Tibial nerve (tissue), 4 donors: ENCODE results near the gene EIF4H. TPM values are rescaled to one million over a fixed set of nuclear protein-coding genes. Genes with fewer than 3 reads are reported as not detected.

Source experiments
- DNase-seq, 2 donors: peaks; one replicate each; pipeline ENCODE4 v3.0.0-alpha.2; 2019; ENCODE audit warnings: low spot score in 2 of 2
- H3K27ac ChIP-seq, 4 donors: fragments of 200-600 bp; sonication (generic) in 3 of 4; one replicate each; pipeline ENCODE4 v1.5.1; 2017 to 2019; ENCODE audit warnings: mild to moderate bottlenecking in 1 of 4
- H3K27me3 ChIP-seq, 2 donors: fragments of 200-600 bp; sonication (generic) in 1 of 2; one replicate each; pipeline versions ENCODE4 v1.5.1 to v1.6.0; 2017 to 2019
- H3K36me3 ChIP-seq, 3 donors: fragments of 200-600 bp; sonication (generic); one replicate each; pipeline ENCODE4 v1.5.1; 2018 to 2019
- H3K4me1 ChIP-seq, 4 donors: fragments of 200-600 bp; sonication (generic) in 3 of 4; one replicate each; pipeline ENCODE4 v1.5.1; 2017 to 2019
- H3K4me3 ChIP-seq, 4 donors: fragments of 200-600 bp; sonication (generic) in 3 of 4; one replicate each; pipeline ENCODE4 v1.5.1; 2017 to 2019; ENCODE audit warnings: mild to moderate bottlenecking in 1 of 4, moderate library complexity in 1 of 4
- H3K9me3 ChIP-seq, 4 donors: fragments of 200-600 bp; sonication (generic) in 3 of 4; one replicate each; pipeline ENCODE4 v1.5.1; 2017 to 2019
- EP300 ChIP-seq, 2 donors: sonication (generic); formaldehyde crosslinking; IDR thresholded peaks; one replicate each; pipeline ENCODE4 v1.6.1; 2017; ENCODE audit warnings: antibody characterized with exemption in 2 of 2, mild to moderate bottlenecking in 1 of 2
- POLR2A ChIP-seq, 2 donors: fragments of 450-650 bp; IDR thresholded peaks; one replicate each; pipeline ENCODE4 v1.6.1; 2017; ENCODE audit warnings: antibody characterized with exemption in 2 of 2, mild to moderate bottlenecking in 2 of 2, moderate library complexity in 2 of 2
- WGBS, 2 donors: methylation state at CpG; one replicate each; pipeline ENCODE4 v1.1.5; 2018; 5-methylcytosine and 5-hydroxymethylcytosine counted together
- total RNA-seq, 4 donors: library from RNA; depleted of rRNA; stranded (reverse); fragments of >200 nt; gene quantifications; one replicate each; pipeline ENCODE4 v1.1.0, GENCODE V29; 2016
- TF ChIP-seq, protein P1 (sequence below), 5 experiments: fragments of 200-600 bp in 3 of 5; fragments of 450-650 bp in 2 of 5; sonication (generic) in 3 of 5; IDR thresholded peaks; one replicate each; pipeline ENCODE4 v1.5.1; 2016 to 2019; ENCODE audit warnings: antibody characterized with exemption in 5 of 5, mild to moderate bottlenecking in 3 of 5, moderate library complexity in 2 of 5

Gene EIF4H
- total RNA-seq, 4 donors from 2014 or later = 184 to 211 (median 192) TPM

DNA sequence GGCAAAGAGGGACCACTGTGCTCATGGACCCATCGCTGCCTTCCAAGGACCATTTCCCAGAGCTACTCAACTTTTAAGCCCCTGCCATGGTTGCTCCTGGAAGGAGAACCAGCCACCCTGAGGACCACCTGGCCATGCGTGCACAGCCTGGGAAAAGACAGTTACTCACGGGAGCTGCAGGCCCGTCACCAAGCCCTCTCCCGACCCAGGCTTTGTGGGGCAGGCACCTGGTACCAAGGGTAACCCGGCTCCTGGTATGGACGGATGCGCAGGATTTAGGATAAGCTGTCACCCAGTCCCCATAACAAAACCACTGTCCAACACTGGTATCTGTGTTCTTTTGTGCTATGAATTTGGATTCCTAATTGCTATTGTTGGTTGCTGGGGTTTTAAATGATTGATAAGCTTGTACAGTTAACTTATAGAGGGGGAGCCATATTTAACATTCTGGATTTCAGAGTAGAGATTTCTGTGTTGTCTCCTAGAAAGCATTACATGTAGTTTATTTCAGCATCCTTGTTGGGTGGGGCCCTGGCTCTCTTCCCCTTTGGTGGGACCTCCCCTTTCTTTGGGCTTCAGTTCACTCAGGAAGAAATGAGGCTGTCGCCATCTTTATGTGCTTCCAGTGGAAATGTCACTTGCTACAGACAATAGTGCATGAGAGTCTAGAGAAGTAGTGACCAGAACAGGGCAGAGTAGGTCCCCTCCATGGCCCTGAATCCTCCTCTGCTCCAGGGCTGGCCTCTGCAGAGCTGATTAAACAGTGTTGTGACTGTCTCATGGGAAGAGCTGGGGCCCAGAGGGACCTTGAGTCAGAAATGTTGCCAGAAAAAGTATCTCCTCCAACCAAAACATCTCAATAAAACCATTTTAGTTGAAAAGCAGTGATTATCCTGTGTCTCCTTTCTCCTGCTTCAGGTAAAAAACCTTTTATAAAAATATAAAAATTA lies 55.1 kb downstream of the EIF4H start:
- Histone ChIP-seq H3K36me3 (peaks cover 0 to 95% (median 0%) of the 10 kb centered on the region in 3 donors), H3K4me3 (no peak overlapping the region), H3K9me3 (no peaks in the 10 kb centered on the region), H3K27me3 (no peaks in the 10 kb centered on the region), H3K27ac (no peak overlapping the region), H3K4me1 (no peaks in the 10 kb centered on the region)
- TF ChIP-seq, protein P1, sequence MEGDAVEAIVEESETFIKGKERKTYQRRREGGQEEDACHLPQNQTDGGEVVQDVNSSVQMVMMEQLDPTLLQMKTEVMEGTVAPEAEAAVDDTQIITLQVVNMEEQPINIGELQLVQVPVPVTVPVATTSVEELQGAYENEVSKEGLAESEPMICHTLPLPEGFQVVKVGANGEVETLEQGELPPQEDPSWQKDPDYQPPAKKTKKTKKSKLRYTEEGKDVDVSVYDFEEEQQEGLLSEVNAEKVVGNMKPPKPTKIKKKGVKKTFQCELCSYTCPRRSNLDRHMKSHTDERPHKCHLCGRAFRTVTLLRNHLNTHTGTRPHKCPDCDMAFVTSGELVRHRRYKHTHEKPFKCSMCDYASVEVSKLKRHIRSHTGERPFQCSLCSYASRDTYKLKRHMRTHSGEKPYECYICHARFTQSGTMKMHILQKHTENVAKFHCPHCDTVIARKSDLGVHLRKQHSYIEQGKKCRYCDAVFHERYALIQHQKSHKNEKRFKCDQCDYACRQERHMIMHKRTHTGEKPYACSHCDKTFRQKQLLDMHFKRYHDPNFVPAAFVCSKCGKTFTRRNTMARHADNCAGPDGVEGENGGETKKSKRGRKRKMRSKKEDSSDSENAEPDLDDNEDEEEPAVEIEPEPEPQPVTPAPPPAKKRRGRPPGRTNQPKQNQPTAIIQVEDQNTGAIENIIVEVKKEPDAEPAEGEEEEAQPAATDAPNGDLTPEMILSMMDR (IDR thresholded peaks at IDR 0.05) = no peak
- no peak for TF ChIP-seq EP300 (IDR thresholded peaks at IDR 0.05)
- no peak for TF ChIP-seq POLR2A (IDR thresholded peaks at IDR 0.05)
- DNase-seq = no peak
- 93 to 95% methylated on average over 9 of the region's 9 CpGs for WGBS, 2 donors

DNA sequence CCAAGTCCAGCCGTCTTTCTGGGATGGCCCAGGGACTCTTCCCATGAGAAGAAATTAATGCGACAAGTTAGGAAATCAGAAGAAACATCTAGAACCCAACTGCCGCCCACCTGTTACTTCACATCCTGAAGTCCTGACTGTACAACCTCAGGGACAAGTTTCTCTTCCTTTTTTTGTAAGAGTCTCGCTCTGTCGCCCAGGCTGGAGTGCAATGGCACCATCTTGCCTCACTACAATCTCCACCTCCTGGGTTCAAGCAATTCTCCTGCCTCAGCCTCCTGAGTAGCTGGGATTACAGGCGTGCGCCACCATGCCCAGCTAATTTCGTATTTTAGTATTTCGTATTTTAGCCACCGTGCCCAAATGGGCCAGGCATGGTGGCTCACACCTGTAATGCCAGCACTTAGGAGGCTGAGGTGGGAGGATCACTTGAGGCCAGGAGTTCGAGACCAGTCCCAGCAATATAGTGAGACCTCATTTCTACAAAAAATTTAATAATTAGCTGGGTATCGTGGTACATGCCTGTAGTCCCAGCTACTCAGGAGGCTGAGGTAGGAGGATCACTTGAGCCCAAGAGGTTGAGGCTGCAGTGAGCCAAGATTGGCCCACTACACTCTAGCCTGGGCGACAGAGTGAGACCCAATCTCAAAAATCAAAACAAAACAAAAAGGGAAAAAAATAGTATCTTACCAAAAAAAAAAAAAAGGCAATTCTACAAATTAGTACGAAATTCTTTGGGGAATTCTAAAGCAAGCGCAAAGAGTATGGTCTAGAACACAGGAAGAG lies 56.5 kb downstream of the EIF4H start:
- Histone ChIP-seq H3K36me3 (peaks cover 0 to 95% (median 4%) of the 10 kb centered on the region in 3 donors), H3K27me3 (no peaks in the 10 kb centered on the region), H3K4me3 (no peak overlapping the region), H3K27ac (peak overlapping the region in 1 of 4 donors; percentile 2), H3K4me1 (no peaks in the 10 kb centered on the region), H3K9me3 (no peaks in the 10 kb centered on the region)
- no peak for DNase-seq
- TF ChIP-seq EP300 (IDR thresholded peaks at IDR 0.05) (no peak), POLR2A (IDR thresholded peaks at IDR 0.05) (no peak)
- TF ChIP-seq, protein P1 (IDR thresholded peaks at IDR 0.05) = no peak
- 94 to 95% methylated on average over 15 of the region's 15 CpGs for WGBS, 2 donors

DNA sequence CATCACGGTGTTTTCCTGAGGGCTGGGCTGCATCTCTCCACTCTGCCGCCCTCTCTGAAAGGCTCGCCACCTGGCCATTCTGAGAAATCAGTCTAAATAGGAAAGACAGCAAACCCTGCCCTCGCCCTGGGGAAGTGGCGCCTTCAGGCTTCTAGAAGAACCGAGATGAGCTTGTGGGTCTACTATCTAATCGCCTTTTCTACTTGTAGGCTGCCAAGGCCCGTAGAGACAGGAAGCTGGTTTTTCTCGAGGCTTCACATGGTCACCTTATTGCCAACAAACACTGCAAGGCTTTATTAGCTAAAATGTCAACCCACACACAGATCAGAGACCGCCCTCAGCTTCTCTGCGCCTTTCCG lies 57.1 kb downstream of the EIF4H start:
- TF ChIP-seq EP300 (IDR thresholded peaks at IDR 0.05) (no peak), POLR2A (IDR thresholded peaks at IDR 0.05) (no peak)
- TF ChIP-seq, protein P1 (IDR thresholded peaks at IDR 0.05) = no peak
- Histone ChIP-seq H3K4me3 (no peak overlapping the region), H3K27me3 (no peaks in the 10 kb centered on the region), H3K27ac (peak overlapping the region in 1 of 4 donors; percentile 2), H3K4me1 (no peaks in the 10 kb centered on the region), H3K36me3 (peaks cover 0 to 95% (median 4%) of the 10 kb centered on the region in 3 donors), H3K9me3 (no peaks in the 10 kb centered on the region)
- 83 to 89% methylated on average over 12 of the region's 12 CpGs for WGBS, 2 donors
- DNase-seq = no peak

DNA sequence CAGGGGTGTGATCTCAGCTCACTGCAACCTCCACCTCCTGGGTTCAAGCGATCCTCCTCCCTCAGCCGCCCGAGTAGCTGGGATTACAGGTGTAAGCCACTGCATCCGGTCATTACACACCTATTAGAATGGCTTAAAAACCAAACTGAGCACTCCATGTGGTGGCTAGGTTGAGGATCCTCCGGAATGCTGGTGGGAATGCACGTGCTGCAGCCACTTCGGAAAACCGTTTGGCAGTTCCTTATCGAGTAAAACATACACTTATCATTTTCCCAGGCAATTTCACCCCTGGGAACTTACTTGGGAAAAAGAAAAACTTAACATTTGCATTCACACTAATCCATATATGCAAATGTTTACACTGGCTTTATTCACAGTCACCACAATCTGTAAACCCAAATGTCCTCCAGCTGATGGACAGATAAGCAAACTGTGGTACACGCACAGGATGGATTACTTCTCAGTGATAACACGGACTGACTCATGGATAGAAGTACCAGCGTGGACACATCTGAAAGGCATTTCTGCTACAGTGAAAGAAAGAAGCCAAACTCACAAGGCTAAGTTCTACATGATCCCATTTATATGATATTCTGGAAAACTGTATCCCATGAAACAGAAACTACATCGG lies 59.6 kb downstream of the EIF4H start:
- Histone ChIP-seq H3K4me1 (no peaks in the 10 kb centered on the region), H3K36me3 (peaks cover 0 to 98% (median 4%) of the 10 kb centered on the region in 3 donors)
- DNase-seq = no peak

More for the DNA sequence above, 59.6 kb downstream of the EIF4H start:
- H3K9me3 ChIP-seq = no peaks in the 10 kb centered on the region
- TF ChIP-seq, protein P1 (IDR thresholded peaks at IDR 0.05) = no peak
- TF ChIP-seq POLR2A (IDR thresholded peaks at IDR 0.05) (no peak), EP300 (IDR thresholded peaks at IDR 0.05) (no peak)
- 85 to 90% methylated on average over 13 of the region's 13 CpGs for WGBS, 2 donors
- no peak overlapping the region for H3K27ac ChIP-seq
- no peak overlapping the region for H3K4me3 ChIP-seq
- no peaks in the 10 kb centered on the region for H3K27me3 ChIP-seq
